Calu3 (cell line): ENCODE measurements around the gene UBE2F. TPM values are rescaled to one million over a fixed set of nuclear protein-coding genes. Genes with fewer than 3 reads are reported as not detected.
"Not testable (repeated sequence)": the region's sequence is repeated elsewhere in the genome, so short reads cannot be mapped to it uniquely, and the experiment has no call there.

Experiments
- BruUV-seq: library from RNA; stranded (reverse); fragments of 400-500 nt; replicated peaks from 2 replicates; lab custom pipeline; 2021; lab: Mats Ljungman, UMichigan
- CTCF ChIA-PET: fragments of 300-600 bp; sonication (Branson Sonifier 250); formaldehyde crosslinking; loops from one replicate; lab custom pipeline; 2022; ENCODE audit warnings: antibody characterized with exemption; lab: Charles Lee
- DNase-seq: peaks from one replicate; pipeline ENCODE4 v3.0.0; 2022
- H3K27ac Mint-ChIP-seq: one replicate; pipeline ENCODE4 v1.8.0; 2022; ENCODE audit warnings: mixed read lengths; ENCODE audit not compliant: unreplicated experiment
- H3K27me3 Mint-ChIP-seq: one replicate; pipeline ENCODE4 v1.8.0; 2022; ENCODE audit warnings: mixed read lengths; ENCODE audit not compliant: unreplicated experiment
- H3K36me3 Mint-ChIP-seq: one replicate; pipeline ENCODE4 v1.8.0; 2022; ENCODE audit warnings: mild to moderate bottlenecking, moderate library complexity, mixed read lengths; ENCODE audit not compliant: insufficient read depth, unreplicated experiment
- H3K4me1 Mint-ChIP-seq: one replicate; pipeline ENCODE4 v1.8.0; 2022; ENCODE audit warnings: mild to moderate bottlenecking, low read depth, mixed read lengths; ENCODE audit not compliant: unreplicated experiment
- H3K4me3 Mint-ChIP-seq: one replicate; pipeline ENCODE4 v1.8.0; 2022; ENCODE audit warnings: mild to moderate bottlenecking, low read depth, moderate library complexity, mixed read lengths; ENCODE audit not compliant: unreplicated experiment
- H3K9me3 Mint-ChIP-seq: one replicate; pipeline ENCODE4 v1.8.0; 2022; ENCODE audit warnings: low read depth, mixed read lengths; ENCODE audit not compliant: unreplicated experiment
- CTCF ChIP-seq: fragments of 200-600 bp; IDR thresholded peaks from one replicate; pipeline ENCODE4 v1.8.0; 2022; ENCODE audit warnings: antibody characterized with exemption; ENCODE audit not compliant: unreplicated experiment
- intact Hi-C: fragments of 100-400 bp; cut with micrococcal nuclease; formaldehyde crosslinking; loops from one replicate; pipeline ENCODE4 v1.10.0; 2022; ENCODE audit not compliant: unreplicated experiment
- total RNA-seq: library from RNA; stranded (reverse); gene quantifications from 2 replicates; pipeline ENCODE4 v1.2.3, GENCODE V29; 2022

Gene UBE2F
- total RNA-seq, 1 experiment from 2014 or later: 40.1 TPM

GRCh38 chr2:237944302-237944701, 22.5 kb upstream of the UBE2F start:
- no peak for TF ChIP-seq CTCF
- no peak overlapping the region for H3K27ac Mint-ChIP-seq
- BruUV-seq: no TSS peak
- CTCF ChIA-PET: interaction anchor here (0.7 kb wide), 2 partner anchors 10 to 49 kb away, joined by 3 to 4 read pairs; no protein-coding TSS in a partner anchor
- H3K9me3 Mint-ChIP-seq: peaks cover 12% of the 10 kb centered on the region
- no peaks in the 10 kb centered on the region for H3K4me1 Mint-ChIP-seq
- peaks cover 79% of the 10 kb centered on the region for H3K27me3 Mint-ChIP-seq
- no peak overlapping the region for H3K4me3 Mint-ChIP-seq
- intact Hi-C loops: no loop called here
- DNase-seq: no peak
- H3K36me3 Mint-ChIP-seq: no peaks in the 10 kb centered on the region

GRCh38 chr2:237946423-237946822, 20.4 kb upstream of the UBE2F start:
- no peak overlapping the region for H3K27ac Mint-ChIP-seq
- TF ChIP-seq CTCF: no peak
- H3K9me3 Mint-ChIP-seq: peaks cover 12% of the 10 kb centered on the region
- BruUV-seq: no TSS peak
- intact Hi-C loops: no loop called here
- H3K36me3 Mint-ChIP-seq: no peaks in the 10 kb centered on the region
- no peak for DNase-seq
- no peak overlapping the region for H3K4me3 Mint-ChIP-seq
- H3K27me3 Mint-ChIP-seq: peaks cover 65% of the 10 kb centered on the region
- no peaks in the 10 kb centered on the region for H3K4me1 Mint-ChIP-seq
- CTCF ChIA-PET: no interaction called here

GRCh38 chr2:237951354-237951753, 15.5 kb upstream of the UBE2F start:
- CTCF ChIA-PET, H3K27ac Mint-ChIP-seq, BruUV-seq, H3K4me1 Mint-ChIP-seq, DNase-seq, H3K9me3 Mint-ChIP-seq, H3K4me3 Mint-ChIP-seq, H3K36me3 Mint-ChIP-seq, intact Hi-C loops: not testable (repeated sequence)
- peaks cover 33% of the 10 kb centered on the region for H3K27me3 Mint-ChIP-seq

GRCh38 chr2:237951878-237952277, 14.9 kb upstream of the UBE2F start:
- CTCF ChIA-PET: interaction anchor here (1.1 kb wide), 1 partner anchor 29 kb away, joined by 4 read pairs; no protein-coding TSS in a partner anchor
- no peak for TF ChIP-seq CTCF
- DNase-seq: no peak
- intact Hi-C loops: no loop called here
- peaks cover 28% of the 10 kb centered on the region for H3K27me3 Mint-ChIP-seq
- H3K4me3 Mint-ChIP-seq: no peak overlapping the region
- BruUV-seq: no TSS peak
- no peaks in the 10 kb centered on the region for H3K36me3 Mint-ChIP-seq
- H3K4me1 Mint-ChIP-seq: no peaks in the 10 kb centered on the region
- H3K27ac Mint-ChIP-seq: no peak overlapping the region
- H3K9me3 Mint-ChIP-seq: peaks cover 2% of the 10 kb centered on the region

- no peak overlapping the region for H3K27ac Mint-ChIP-seq
Observed at GRCh38 chr2:237952851-237953250, 14.0 kb upstream of the UBE2F start.

More at GRCh38 chr2:237952851-237953250, 14.0 kb upstream of the UBE2F start:
- DNase-seq: no peak
- Mint-ChIP-seq H3K27me3 (peaks cover 18% of the 10 kb centered on the region), H3K9me3 (no peaks in the 10 kb centered on the region), H3K36me3 (no peaks in the 10 kb centered on the region), H3K4me1 (no peaks in the 10 kb centered on the region), H3K4me3 (no peak overlapping the region)
- intact Hi-C loops: no loop called here
- CTCF ChIA-PET: interaction anchor here (1.1 kb wide), 1 partner anchor 30 kb away, joined by 4 read pairs; no protein-coding TSS in a partner anchor
- no TSS peak for BruUV-seq
- TF ChIP-seq CTCF: no peak
